Neutrophil (primary cell): ENCODE data around the gene NAPG.
"Not testable (repeated sequence)": the region's sequence is repeated elsewhere in the genome, so short reads cannot be mapped to it uniquely, and the experiment has no call there.

Experiments used
- H3K27ac ChIP-seq: fragments of 200-600 bp; sonication (generic); 2 replicates; pipeline ENCODE4 v1.5.1; 2016; ENCODE audit warnings: mild to moderate bottlenecking, moderate library complexity
- H3K27me3 ChIP-seq: fragments of 200-600 bp; sonication (generic); 2 replicates; pipeline ENCODE4 v1.6.0; 2016; ENCODE audit warnings: mild to moderate bottlenecking
- H3K36me3 ChIP-seq: fragments of 200-600 bp; sonication (generic); 2 replicates; pipeline ENCODE4 v1.5.1; 2017
- H3K4me1 ChIP-seq, 2 experiments: fragments of 200-600 bp in 1 of 2; sonication (generic) in 1 of 2; 1 replicate in 1 of 2; 2 replicates in 1 of 2; pipeline versions ENCODE4 v1.5.1 to v1.6.1; 2013 to 2016; ENCODE audit warnings: low read depth in 1 of 2, low read length in 1 of 2, mild to moderate bottlenecking in 1 of 2, moderate library complexity in 1 of 2; ENCODE audit not compliant: control insufficient read depth in 1 of 2, insufficient read depth in 1 of 2
- H3K4me3 ChIP-seq, 2 experiments: fragments of 200-600 bp in 1 of 2; sonication (generic) in 1 of 2; 1 replicate in 1 of 2; 2 replicates in 1 of 2; pipeline ENCODE4 v1.5.1; 2013 to 2016; ENCODE audit warnings: low read depth in 1 of 2, low read length in 1 of 2, mild to moderate bottlenecking in 1 of 2, moderate library complexity in 1 of 2
- H3K9me3 ChIP-seq: fragments of 200-600 bp; sonication (generic); 2 replicates; pipeline ENCODE4 v1.5.1; 2016
- CTCF ChIP-seq: fragments of 200-600 bp; sonication (generic); IDR thresholded peaks from 2 replicates; pipeline ENCODE4 v1.5.1; 2016; ENCODE audit warnings: antibody characterized with exemption

Gene NAPG

GRCh38 chr18:10500038-10500437 lies 25.8 kb upstream of the NAPG start:
- no peak overlapping the region for H3K27ac ChIP-seq

GRCh38 chr18:10504723-10505122 lies 21.1 kb upstream of the NAPG start:
- no peaks in the 10 kb centered on the region for H3K36me3 ChIP-seq
- H3K27ac ChIP-seq: no peak overlapping the region
- no peak for TF ChIP-seq CTCF
- no peaks in the 10 kb centered on the region for H3K27me3 ChIP-seq
- H3K9me3 ChIP-seq: peaks cover 4% of the 10 kb centered on the region
- H3K4me1 ChIP-seq: no peaks in the 10 kb centered on the region
- no peak overlapping the region for H3K4me3 ChIP-seq

More at GRCh38 chr18:10500038-10500437, 25.8 kb upstream of the NAPG start:
- Histone ChIP-seq H3K4me1 (peaks cover 0 to 9% of the 10 kb centered on the region in 2 experiments), H3K27me3 (no peaks in the 10 kb centered on the region), H3K36me3 (no peaks in the 10 kb centered on the region), H3K9me3 (no peaks in the 10 kb centered on the region), H3K4me3 (no peak overlapping the region)
- no peak for TF ChIP-seq CTCF

- not testable (repeated sequence) for H3K36me3 ChIP-seq, H3K4me1 ChIP-seq, H3K27me3 ChIP-seq, H3K27ac ChIP-seq, H3K4me3 ChIP-seq, H3K9me3 ChIP-seq
Observed at GRCh38 chr18:10505892-10506291, 19.9 kb upstream of the NAPG start.

GRCh38 chr18:10508591-10508990 lies 17.2 kb upstream of the NAPG start:
- no peaks in the 10 kb centered on the region for H3K27me3 ChIP-seq
- no peaks in the 10 kb centered on the region for H3K36me3 ChIP-seq
- TF ChIP-seq CTCF: no peak
- H3K4me3 ChIP-seq: no peak overlapping the region
- H3K27ac ChIP-seq: no peak overlapping the region
- H3K9me3 ChIP-seq: peaks cover 4% of the 10 kb centered on the region
- no peaks in the 10 kb centered on the region for H3K4me1 ChIP-seq

GRCh38 chr18:10511236-10511635 lies 14.6 kb upstream of the NAPG start:
- Histone ChIP-seq H3K4me3 (no peak overlapping the region), H3K4me1 (no peaks in the 10 kb centered on the region), H3K27ac (no peak overlapping the region), H3K36me3 (no peaks in the 10 kb centered on the region), H3K27me3 (no peaks in the 10 kb centered on the region), H3K9me3 (peaks cover 4% of the 10 kb centered on the region)
- no peak for TF ChIP-seq CTCF

- Histone ChIP-seq H3K9me3 (no peaks in the 10 kb centered on the region), H3K36me3 (no peaks in the 10 kb centered on the region), H3K4me3 (no peak overlapping the region), H3K4me1 (peaks cover 2% of the 10 kb centered on the region in 2 experiments), H3K27me3 (no peaks in the 10 kb centered on the region), H3K27ac (no peak overlapping the region)
- no peak for TF ChIP-seq CTCF
Observed at GRCh38 chr18:10514082-10514481, 11.7 kb upstream of the NAPG start.
